SK-N-MC (cell line): ENCODE data around the gene MTR.

Source experiments
- EZH2 ChIP-seq: fragments of 200-600 bp; sonication (generic); IDR thresholded peaks from one replicate; pipeline ENCODE4 v1.6.1; 2017; ENCODE audit warnings: antibody characterized with exemption
- FOXP2 ChIP-seq: optimal IDR thresholded peaks from 2 replicates; pipeline ENCODE3; 2011; ENCODE audit warnings: mild to moderate bottlenecking, moderate library complexity; ENCODE audit not compliant: insufficient read depth; ENCODE audit errors: extremely low read length, control extremely low read depth
- POLR2AphosphoS5 ChIP-seq: IDR thresholded peaks from 2 replicates; pipeline ENCODE4 v1.6.1; 2012; ENCODE audit warnings: mild to moderate bottlenecking, low read depth, low read length, borderline replicate concordance

GRCh38 chr1:236853921-236854604, 59.0 kb downstream of the MTR start:
- TF ChIP-seq FOXP2 (no peak), EZH2 (no peak), POLR2AphosphoS5 (no peak)
